ENCODE measurements around the gene RAET1L. TPM values are rescaled to one million over a fixed set of nuclear protein-coding genes. Genes with fewer than 3 reads are reported as not detected.

The RAET1L gene
- total and polyA plus RNA-seq, 10 of the 15 experiments (the other 5 are each of a cell fraction or from before 2014, with no cell fraction given) = not detected

- in situ Hi-C loops (cut with MboI) (no loop called here), intact Hi-C loops (cut with micrococcal nuclease; ENCODE audit: unreplicated experiment) (no loop called here)
- no peak overlapping the region for H3K4me3 ChIP-seq
- H3K4me1 ChIP-seq (ENCODE audit: control insufficient read depth, insufficient read depth, low read length) = no peaks in the 10 kb centered on the region
- H3K27me3 ChIP-seq (replicated peaks in 1 of 2; ENCODE audit: control insufficient read depth in 2 of 2, insufficient read depth in 2 of 2, low read length in 1 of 2) = peaks cover 9 to 15% of the 10 kb centered on the region in 2 experiments
- ChIA-PET RAD21 (ENCODE audit: unreplicated experiment) (no interaction called here), SMC1A (ENCODE audit: uncharacterized antibody, unreplicated experiment) (interaction anchor here (1.0 kb wide), 1 partner anchor 17 kb away, joined by 3 read pairs; no protein-coding TSS in a partner anchor), POLR2A (no interaction called here), CTCF (no interaction called here)
- H3K79me2 ChIP-seq (ENCODE audit: control insufficient read depth, insufficient read depth, low read length) = no peaks in the 10 kb centered on the region
- no peak for FAIRE-seq
- TF ChIP-seq, protein P1, sequence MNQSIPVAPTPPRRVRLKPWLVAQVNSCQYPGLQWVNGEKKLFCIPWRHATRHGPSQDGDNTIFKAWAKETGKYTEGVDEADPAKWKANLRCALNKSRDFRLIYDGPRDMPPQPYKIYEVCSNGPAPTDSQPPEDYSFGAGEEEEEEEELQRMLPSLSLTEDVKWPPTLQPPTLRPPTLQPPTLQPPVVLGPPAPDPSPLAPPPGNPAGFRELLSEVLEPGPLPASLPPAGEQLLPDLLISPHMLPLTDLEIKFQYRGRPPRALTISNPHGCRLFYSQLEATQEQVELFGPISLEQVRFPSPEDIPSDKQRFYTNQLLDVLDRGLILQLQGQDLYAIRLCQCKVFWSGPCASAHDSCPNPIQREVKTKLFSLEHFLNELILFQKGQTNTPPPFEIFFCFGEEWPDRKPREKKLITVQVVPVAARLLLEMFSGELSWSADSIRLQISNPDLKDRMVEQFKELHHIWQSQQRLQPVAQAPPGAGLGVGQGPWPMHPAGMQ (IDR thresholded peaks at IDR 0.05; ENCODE audit: borderline replicate concordance) = no peak
- TF ChIP-seq ZBTB11 (CRISPR knock-in tag; IDR thresholded peaks at IDR 0.05) (no peak), HDGF (IDR thresholded peaks at IDR 0.05) (no peak), HSF1 (IDR thresholded peaks at IDR 0.05; ENCODE audit: low read depth, low read length) (no peak), CREB1 (IDR thresholded peaks at IDR 0.05; ENCODE audit: low read depth) (no peak), PAX8 (IDR thresholded peaks at IDR 0.05) (no peak)
- TF ChIP-seq, protein P2, sequence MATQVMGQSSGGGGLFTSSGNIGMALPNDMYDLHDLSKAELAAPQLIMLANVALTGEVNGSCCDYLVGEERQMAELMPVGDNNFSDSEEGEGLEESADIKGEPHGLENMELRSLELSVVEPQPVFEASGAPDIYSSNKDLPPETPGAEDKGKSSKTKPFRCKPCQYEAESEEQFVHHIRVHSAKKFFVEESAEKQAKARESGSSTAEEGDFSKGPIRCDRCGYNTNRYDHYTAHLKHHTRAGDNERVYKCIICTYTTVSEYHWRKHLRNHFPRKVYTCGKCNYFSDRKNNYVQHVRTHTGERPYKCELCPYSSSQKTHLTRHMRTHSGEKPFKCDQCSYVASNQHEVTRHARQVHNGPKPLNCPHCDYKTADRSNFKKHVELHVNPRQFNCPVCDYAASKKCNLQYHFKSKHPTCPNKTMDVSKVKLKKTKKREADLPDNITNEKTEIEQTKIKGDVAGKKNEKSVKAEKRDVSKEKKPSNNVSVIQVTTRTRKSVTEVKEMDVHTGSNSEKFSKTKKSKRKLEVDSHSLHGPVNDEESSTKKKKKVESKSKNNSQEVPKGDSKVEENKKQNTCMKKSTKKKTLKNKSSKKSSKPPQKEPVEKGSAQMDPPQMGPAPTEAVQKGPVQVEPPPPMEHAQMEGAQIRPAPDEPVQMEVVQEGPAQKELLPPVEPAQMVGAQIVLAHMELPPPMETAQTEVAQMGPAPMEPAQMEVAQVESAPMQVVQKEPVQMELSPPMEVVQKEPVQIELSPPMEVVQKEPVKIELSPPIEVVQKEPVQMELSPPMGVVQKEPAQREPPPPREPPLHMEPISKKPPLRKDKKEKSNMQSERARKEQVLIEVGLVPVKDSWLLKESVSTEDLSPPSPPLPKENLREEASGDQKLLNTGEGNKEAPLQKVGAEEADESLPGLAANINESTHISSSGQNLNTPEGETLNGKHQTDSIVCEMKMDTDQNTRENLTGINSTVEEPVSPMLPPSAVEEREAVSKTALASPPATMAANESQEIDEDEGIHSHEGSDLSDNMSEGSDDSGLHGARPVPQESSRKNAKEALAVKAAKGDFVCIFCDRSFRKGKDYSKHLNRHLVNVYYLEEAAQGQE (IDR thresholded peaks at IDR 0.05; ENCODE audit: low read depth, low read length) = no peak
- 10% methylated on average over 19 of the region's 21 CpGs for whole genome bisulfite sequencing (ENCODE audit: insufficient coverage, insufficient replicate concordance, low lambda C conversion rate, missing lambda C conversion rate)
- no peak overlapping the region for H3K9ac ChIP-seq (ENCODE audit: control insufficient read depth, insufficient read depth, low read length)
- H3K36me3 ChIP-seq (ENCODE audit: control insufficient read depth in 2 of 2, insufficient read depth in 2 of 2, low read length in 1 of 2) = no peaks in the 10 kb centered on the region
- BruUV-seq (replicated peaks) = no TSS peak
- DNase-seq (ENCODE audit: low read depth, low spot score) = no peak
- no peak for ATAC-seq
- no peak overlapping the region for H3K4me2 ChIP-seq (ENCODE audit: control insufficient read depth, insufficient read depth)
- H2AFZ ChIP-seq (ENCODE audit: control insufficient read depth, low read depth, low read length) = no peak overlapping the region
- H4K20me1 ChIP-seq (ENCODE audit: control insufficient read depth, insufficient read depth) = no peaks in the 10 kb centered on the region
- H3K27ac ChIP-seq (ENCODE audit: control insufficient read depth, insufficient read depth) = no peak overlapping the region
- H3K9me3 ChIP-seq (replicated peaks; ENCODE audit: control insufficient read depth, insufficient read depth, low read length) = no peaks in the 10 kb centered on the region
Measured at GRCh38 chr6:150038202-150039062, 13.1 kb upstream of the RAET1L start.
